ENCODE measurements around the gene CACNA1A. TPM values are rescaled to one million over a fixed set of nuclear protein-coding genes. Genes with fewer than 3 reads are reported as not detected.

Gene CACNA1A
- total RNA-seq, 1 donor from 2014 or later, result 1.5 TPM

GRCh38 chr19:13499692-13500091 is 6.6 kb downstream of the CACNA1A start:
- Mint-ChIP-seq H3K36me3 (ENCODE audit: low read depth) (no peaks in the 10 kb centered on the region), H3K27me3 (peaks cover 26% of the 10 kb centered on the region), H3K9me3 (peaks cover 2% of the 10 kb centered on the region), H3K27ac (no peak overlapping the region), H3K4me3 (no peak overlapping the region), H3K4me1 (no peaks in the 10 kb centered on the region)
- ChIA-PET POLR2A (no interaction called here), CTCF (no interaction called here)
- DNase-seq, result no peak
- ATAC-seq (ENCODE audit: low read depth), result no peak
- intact Hi-C loops (cut with micrococcal nuclease), result no loop called here
- TF ChIP-seq CTCF (IDR thresholded peaks at IDR 0.05), result no peak

GRCh38 chr19:13493516-13494310 is 12.6 kb downstream of the CACNA1A start:
- intact Hi-C loops (cut with micrococcal nuclease), result no loop called here
- TF ChIP-seq CTCF (IDR thresholded peaks at IDR 0.05), result no peak
- Mint-ChIP-seq H3K36me3 (ENCODE audit: low read depth) (no peaks in the 10 kb centered on the region), H3K27me3 (peaks cover 7% of the 10 kb centered on the region), H3K27ac (no peak overlapping the region), H3K4me1 (no peaks in the 10 kb centered on the region), H3K4me3 (no peak overlapping the region), H3K9me3 (peaks cover 3% of the 10 kb centered on the region)
- DNase-seq (no peak), ATAC-seq (ENCODE audit: low read depth) (no peak)
- POLR2A ChIA-PET, result no interaction called here
- CTCF ChIA-PET, result no interaction called here

GRCh38 chr19:13492128-13492527 is 14.2 kb downstream of the CACNA1A start:
- peaks cover 7% of the 10 kb centered on the region for H3K27me3 Mint-ChIP-seq
- ChIA-PET POLR2A (no interaction called here), CTCF (no interaction called here)
- ATAC-seq (ENCODE audit: low read depth) (no peak), DNase-seq (no peak)
- intact Hi-C loops (cut with micrococcal nuclease), result no loop called here
- TF ChIP-seq CTCF (IDR thresholded peaks at IDR 0.05), result no peak
- no peak overlapping the region for H3K4me3 Mint-ChIP-seq
- no peaks in the 10 kb centered on the region for H3K4me1 Mint-ChIP-seq
- H3K9me3 Mint-ChIP-seq, result peaks cover 3% of the 10 kb centered on the region
- H3K36me3 Mint-ChIP-seq (ENCODE audit: low read depth), result no peaks in the 10 kb centered on the region
- no peak overlapping the region for H3K27ac Mint-ChIP-seq

- no peak overlapping the region for H3K4me3 Mint-ChIP-seq
- no peak for ATAC-seq (ENCODE audit: low read depth)
- no peak for TF ChIP-seq CTCF (IDR thresholded peaks at IDR 0.05)
- no peak overlapping the region for H3K27ac Mint-ChIP-seq
- CTCF ChIA-PET, result no interaction called here
- H3K9me3 Mint-ChIP-seq, result peaks cover 6% of the 10 kb centered on the region
- no peak for DNase-seq
- H3K4me1 Mint-ChIP-seq, result no peaks in the 10 kb centered on the region
- H3K36me3 Mint-ChIP-seq (ENCODE audit: low read depth), result no peaks in the 10 kb centered on the region
- intact Hi-C loops (cut with micrococcal nuclease), result no loop called here
- POLR2A ChIA-PET, result no interaction called here
- H3K27me3 Mint-ChIP-seq, result peaks cover 7% of the 10 kb centered on the region
These were observed 18.3 kb downstream of the CACNA1A start for GRCh38 chr19:13487985-13488384.

DNA sequence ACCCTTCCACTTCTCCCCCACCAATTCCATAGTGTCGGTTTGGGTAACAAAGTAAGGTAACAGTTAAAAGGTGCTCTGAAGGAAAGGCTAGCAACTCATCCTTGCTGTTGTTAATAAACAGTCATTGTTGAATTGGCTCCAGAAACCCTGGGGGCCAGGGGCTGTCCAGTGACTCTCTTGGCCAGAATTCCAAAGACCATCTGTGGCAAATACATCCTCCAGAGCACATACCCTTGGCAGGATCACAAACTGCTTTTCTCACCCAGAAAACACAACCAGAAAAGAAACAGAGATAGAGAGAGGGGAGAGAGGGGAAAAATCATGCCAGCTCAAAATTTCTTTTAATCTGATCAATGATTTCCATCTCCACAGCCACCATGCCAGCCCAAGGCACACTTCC is 22.1 kb downstream of the CACNA1A start:
- peaks cover 6% of the 10 kb centered on the region for H3K27me3 Mint-ChIP-seq
- POLR2A ChIA-PET, result no interaction called here
- H3K9me3 Mint-ChIP-seq, result peaks cover 9% of the 10 kb centered on the region
- ATAC-seq (ENCODE audit: low read depth) (no peak), DNase-seq (no peak)
- intact Hi-C loops (cut with micrococcal nuclease), result no loop called here
- TF ChIP-seq CTCF (IDR thresholded peaks at IDR 0.05), result no peak
- H3K4me3 Mint-ChIP-seq, result no peak overlapping the region
- no peaks in the 10 kb centered on the region for H3K4me1 Mint-ChIP-seq
- CTCF ChIA-PET, result no interaction called here
- H3K27ac Mint-ChIP-seq, result no peak overlapping the region
- H3K36me3 Mint-ChIP-seq (ENCODE audit: low read depth), result no peaks in the 10 kb centered on the region

All from activated B cell treated with CpG ODN at 0.5 μM for 24 hours (primary cell).